HepG2 (cell line): ENCODE data around the gene PARN. TPM values are rescaled to one million over a fixed set of nuclear protein-coding genes. Genes with fewer than 3 reads are reported as not detected.

Experiments
- AHDC1 ChIP-seq: sonication (generic); formaldehyde crosslinking; IDR thresholded peaks from 2 replicates; pipeline ENCODE4 v1.5.1; 2020; ENCODE audit warnings: mild to moderate bottlenecking, missing genetic modification reagents, borderline replicate concordance
- ASH2L ChIP-seq: fragments of 300-600, 200-600 bp; sonication (generic); IDR thresholded peaks from 2 replicates; pipeline ENCODE4 v1.7.0; 2017; ENCODE audit warnings: low read depth, mild to moderate bottlenecking, moderate library complexity, mixed read lengths, low read length; ENCODE audit not compliant: insufficient read length
- CBX2 ChIP-seq, 2 experiments: fragments of 200-600 bp in 1 of 2; sonication (generic); formaldehyde crosslinking in 1 of 2; IDR thresholded peaks; 2 replicates each; pipeline versions ENCODE4 v1.7.0 to v1.8.1; 2018 to 2022; ENCODE audit warnings: low read depth in 2 of 2, low read length in 1 of 2, mild to moderate bottlenecking in 1 of 2, missing genetic modification reagents in 1 of 2
- CENPBD1 ChIP-seq: sonication (generic); formaldehyde crosslinking; IDR thresholded peaks from 2 replicates; pipeline ENCODE4 v1.8.0; 2022; ENCODE audit warnings: missing genetic modification reagents, low read depth, mild to moderate bottlenecking, borderline replicate concordance
- ELF1 ChIP-seq: sonication (generic); formaldehyde crosslinking; IDR thresholded peaks from 2 replicates; pipeline ENCODE4 v1.4.0; 2020; ENCODE audit warnings: missing genetic modification reagents
- ELF3 ChIP-seq: IDR thresholded peaks from 2 replicates; pipeline ENCODE4 v1.6.1; 2016; ENCODE audit warnings: missing genetic modification reagents, missing compliant biosample characterization
- HDAC1 ChIP-seq: sonication (generic); formaldehyde crosslinking; IDR thresholded peaks from 2 replicates; pipeline ENCODE4 v1.5.1; 2020; ENCODE audit warnings: mild to moderate bottlenecking, missing genetic modification reagents
- HNRNPLL ChIP-seq: fragments of 200-400 bp; formaldehyde crosslinking; IDR thresholded peaks from 2 replicates; pipeline ENCODE4 v1.6.1; 2017; ENCODE audit warnings: mild to moderate bottlenecking, low read depth, low read length; ENCODE audit not compliant: poor library complexity, severe bottlenecking
- KDM6A ChIP-seq: IDR thresholded peaks from 2 replicates; pipeline ENCODE4 v1.6.1; 2016; ENCODE audit warnings: low read depth
- KLF11 ChIP-seq: IDR thresholded peaks from 2 replicates; pipeline ENCODE4 v1.6.1; 2016; ENCODE audit warnings: missing compliant biosample characterization
- KLF15 ChIP-seq: sonication (generic); formaldehyde crosslinking; IDR thresholded peaks from 2 replicates; pipeline ENCODE4 v1.8.1; 2023; ENCODE audit warnings: borderline replicate concordance, mild to moderate bottlenecking, inconsistent platforms, missing genetic modification reagents, mixed read lengths
- MED1 ChIP-seq: sonication (generic); formaldehyde crosslinking; IDR thresholded peaks from 2 replicates; pipeline ENCODE4 v1.4.0; 2020; ENCODE audit warnings: missing genetic modification reagents
- RORA ChIP-seq: sonication (generic); formaldehyde crosslinking; IDR thresholded peaks from 2 replicates; pipeline ENCODE4 v1.5.0; 2020; ENCODE audit warnings: mild to moderate bottlenecking, missing genetic modification reagents, moderate library complexity
- RXRA ChIP-seq: sonication (generic); formaldehyde crosslinking; IDR thresholded peaks from 2 replicates; pipeline ENCODE4 v1.5.1; 2020; ENCODE audit warnings: missing genetic modification reagents
- SMARCE1 ChIP-seq: fragments of 450-650 bp; IDR thresholded peaks from 2 replicates; pipeline ENCODE4 v1.6.1; 2017; ENCODE audit warnings: borderline replicate concordance
- YEATS4 ChIP-seq: sonication (generic); formaldehyde crosslinking; IDR thresholded peaks from 2 replicates; pipeline ENCODE4 v1.4.0; 2020; ENCODE audit warnings: missing genetic modification reagents, borderline replicate concordance
- ZFP36L1 ChIP-seq: sonication (generic); formaldehyde crosslinking; IDR thresholded peaks from 2 replicates; pipeline ENCODE4 v1.8.0; 2022; ENCODE audit warnings: mild to moderate bottlenecking, missing genetic modification reagents, moderate library complexity
- ZNF230 ChIP-seq: sonication (generic); formaldehyde crosslinking; IDR thresholded peaks from 2 replicates; pipeline ENCODE4 v1.4.0; 2020; ENCODE audit warnings: mild to moderate bottlenecking, missing genetic modification reagents
- ZNF746 ChIP-seq: sonication (generic); formaldehyde crosslinking; IDR thresholded peaks from 2 replicates; pipeline ENCODE4 v1.8.0; 2022; ENCODE audit warnings: mild to moderate bottlenecking, missing genetic modification reagents
- polyA plus RNA-seq, 8 experiments: library from polyadenylated mRNA; depleted of rRNA in 3 of 8; stranded (reverse) in 7 of 8; unstranded in 1 of 8; fragments of >200 nt; fragmentation: Illumina TruSeq in 4 of 8; extraction: Trizol in 4 of 8; gene quantifications; 2 replicates each; pipeline versions ENCODE4 v1.2.1 to v1.2.3, GENCODE V29; 2011 to 2016; ENCODE audit warnings: low read depth in 4 of 8, missing spikeins in 1 of 8, mixed read lengths in 1 of 8; ENCODE audit not compliant: insufficient read depth in 1 of 8
- total RNA-seq, 5 experiments: library from RNA; depleted of rRNA; stranded (reverse); fragments of >200 nt; fragmentation: Illumina TruSeq; extraction: Trizol; gene quantifications; 2 replicates each; pipeline ENCODE4 v1.2.3, GENCODE V29; 2016; ENCODE audit warnings: low read depth in 1 of 5
- TF ChIP-seq, protein P1 (sequence below): sonication (generic); formaldehyde crosslinking; IDR thresholded peaks from 2 replicates; pipeline ENCODE4 v1.4.0; 2020; ENCODE audit warnings: missing genetic modification reagents
- TF ChIP-seq, protein P2 (sequence below): sonication (generic); formaldehyde crosslinking; IDR thresholded peaks from 2 replicates; pipeline ENCODE4 v1.5.0; 2020; ENCODE audit warnings: missing genetic modification reagents

PARN gene
- total and polyA plus RNA-seq, 2 of the 13 experiments (the other 11 are each of a cell fraction or from before 2014, with no cell fraction given) = 13.3 to 47.6 TPM

DNA sequence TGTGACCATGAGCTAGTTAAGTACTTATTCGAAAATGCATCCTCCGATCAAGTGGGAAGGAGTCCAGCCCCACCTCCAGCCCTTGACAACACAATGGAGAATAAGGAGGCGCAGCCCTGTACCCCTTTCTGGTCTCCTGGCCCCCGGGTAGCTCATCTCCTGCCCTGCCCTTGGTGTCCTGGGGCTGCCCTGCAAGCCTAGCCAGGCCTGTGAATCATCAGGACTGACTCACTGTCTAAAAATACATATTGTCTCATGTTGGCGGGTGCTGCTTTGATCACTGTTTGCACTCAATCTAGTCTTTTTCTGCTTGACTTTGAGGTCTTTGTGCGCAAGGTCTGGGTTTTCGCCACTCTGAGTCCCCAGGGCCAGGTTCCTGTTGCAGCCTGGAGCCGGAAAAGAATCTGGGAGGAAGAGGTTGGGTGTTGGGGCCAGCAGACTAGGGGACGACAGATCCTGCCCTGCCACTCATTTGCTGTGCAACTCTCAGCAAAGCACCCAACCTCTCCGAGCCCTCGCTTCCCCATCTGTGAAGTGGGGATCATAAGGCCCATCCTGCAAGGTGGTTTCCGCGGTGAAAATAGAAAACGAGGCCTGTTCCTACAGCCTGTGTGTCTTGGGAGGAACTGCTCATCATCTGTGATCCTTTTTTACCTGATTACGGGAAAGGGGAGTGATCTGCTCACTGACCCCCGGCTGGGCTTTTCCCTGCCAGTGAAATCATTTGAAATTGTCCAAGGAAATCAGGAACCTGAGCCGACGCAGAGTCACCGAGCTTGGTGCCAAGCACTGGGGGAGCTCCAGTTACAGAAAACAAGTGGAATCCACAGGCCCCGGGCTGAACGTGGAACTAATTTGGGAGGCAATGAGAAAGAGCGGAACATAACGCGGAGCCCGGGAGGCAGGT is 230.4 kb downstream of the PARN start (continued):
- TF ChIP-seq KLF15 (CRISPR knock-in tag) (no peak), KLF11 (CRISPR knock-in tag) (peak; percentile 91), HNRNPLL (peak; percentile 65), AHDC1 (CRISPR knock-in tag) (peak; percentile 96), YEATS4 (CRISPR knock-in tag) (peak; percentile 86), ZNF230 (CRISPR knock-in tag) (peak; percentile 18; the same call in 1 of the 2 replicates), ELF3 (CRISPR knock-in tag) (peak; percentile 99), KDM6A (CRISPR knock-in tag) (peak; percentile 91), ZNF746 (CRISPR knock-in tag) (peak; percentile 85), ELF1 (CRISPR knock-in tag) (peak; percentile 86), ASH2L (peak; percentile 84), ZFP36L1 (peak; percentile 66; the same call in 1 of the 2 replicates), RXRA (CRISPR knock-in tag) (peak; percentile 96), RORA (CRISPR knock-in tag) (no peak), MED1 (peak; percentile 98), CENPBD1 (CRISPR knock-in tag) (no peak), SMARCE1 (no peak), CBX2 (IDR thresholded peaks at IDR 0.05; ENCODE audit: low read depth, low read length) (no peak), CBX2 (CRISPR knock-in tag; IDR thresholded peaks at IDR 0.05; ENCODE audit: low read depth) (peak; percentile 83; the same call in 1 of the 2 replicates), HDAC1 (CRISPR knock-in tag) (peak; percentile 90)
- TF ChIP-seq, protein P1, sequence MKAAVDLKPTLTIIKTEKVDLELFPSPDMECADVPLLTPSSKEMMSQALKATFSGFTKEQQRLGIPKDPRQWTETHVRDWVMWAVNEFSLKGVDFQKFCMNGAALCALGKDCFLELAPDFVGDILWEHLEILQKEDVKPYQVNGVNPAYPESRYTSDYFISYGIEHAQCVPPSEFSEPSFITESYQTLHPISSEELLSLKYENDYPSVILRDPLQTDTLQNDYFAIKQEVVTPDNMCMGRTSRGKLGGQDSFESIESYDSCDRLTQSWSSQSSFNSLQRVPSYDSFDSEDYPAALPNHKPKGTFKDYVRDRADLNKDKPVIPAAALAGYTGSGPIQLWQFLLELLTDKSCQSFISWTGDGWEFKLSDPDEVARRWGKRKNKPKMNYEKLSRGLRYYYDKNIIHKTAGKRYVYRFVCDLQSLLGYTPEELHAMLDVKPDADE = no peak
- TF ChIP-seq, protein P2, sequence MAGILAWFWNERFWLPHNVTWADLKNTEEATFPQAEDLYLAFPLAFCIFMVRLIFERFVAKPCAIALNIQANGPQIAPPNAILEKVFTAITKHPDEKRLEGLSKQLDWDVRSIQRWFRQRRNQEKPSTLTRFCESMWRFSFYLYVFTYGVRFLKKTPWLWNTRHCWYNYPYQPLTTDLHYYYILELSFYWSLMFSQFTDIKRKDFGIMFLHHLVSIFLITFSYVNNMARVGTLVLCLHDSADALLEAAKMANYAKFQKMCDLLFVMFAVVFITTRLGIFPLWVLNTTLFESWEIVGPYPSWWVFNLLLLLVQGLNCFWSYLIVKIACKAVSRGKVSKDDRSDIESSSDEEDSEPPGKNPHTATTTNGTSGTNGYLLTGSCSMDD (CRISPR knock-in tag) = no peak
